Measurements from ENCODE around the gene FSD1L.

GRCh38 chr9:105401651-105402050 is 46.2 kb upstream of the FSD1L start:
- TF ChIP-seq, protein P1, sequence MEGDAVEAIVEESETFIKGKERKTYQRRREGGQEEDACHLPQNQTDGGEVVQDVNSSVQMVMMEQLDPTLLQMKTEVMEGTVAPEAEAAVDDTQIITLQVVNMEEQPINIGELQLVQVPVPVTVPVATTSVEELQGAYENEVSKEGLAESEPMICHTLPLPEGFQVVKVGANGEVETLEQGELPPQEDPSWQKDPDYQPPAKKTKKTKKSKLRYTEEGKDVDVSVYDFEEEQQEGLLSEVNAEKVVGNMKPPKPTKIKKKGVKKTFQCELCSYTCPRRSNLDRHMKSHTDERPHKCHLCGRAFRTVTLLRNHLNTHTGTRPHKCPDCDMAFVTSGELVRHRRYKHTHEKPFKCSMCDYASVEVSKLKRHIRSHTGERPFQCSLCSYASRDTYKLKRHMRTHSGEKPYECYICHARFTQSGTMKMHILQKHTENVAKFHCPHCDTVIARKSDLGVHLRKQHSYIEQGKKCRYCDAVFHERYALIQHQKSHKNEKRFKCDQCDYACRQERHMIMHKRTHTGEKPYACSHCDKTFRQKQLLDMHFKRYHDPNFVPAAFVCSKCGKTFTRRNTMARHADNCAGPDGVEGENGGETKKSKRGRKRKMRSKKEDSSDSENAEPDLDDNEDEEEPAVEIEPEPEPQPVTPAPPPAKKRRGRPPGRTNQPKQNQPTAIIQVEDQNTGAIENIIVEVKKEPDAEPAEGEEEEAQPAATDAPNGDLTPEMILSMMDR (IDR thresholded peaks at IDR 0.05) = no peak
- no peak for TF ChIP-seq POLR2A (IDR thresholded peaks at IDR 0.05)
